ENCODE measurements around the gene PSG7.
"Not testable (repeated sequence)": the region's sequence is repeated elsewhere in the genome, so short reads cannot be mapped to it uniquely, and the experiment has no call there.

PSG7 gene

DNA sequence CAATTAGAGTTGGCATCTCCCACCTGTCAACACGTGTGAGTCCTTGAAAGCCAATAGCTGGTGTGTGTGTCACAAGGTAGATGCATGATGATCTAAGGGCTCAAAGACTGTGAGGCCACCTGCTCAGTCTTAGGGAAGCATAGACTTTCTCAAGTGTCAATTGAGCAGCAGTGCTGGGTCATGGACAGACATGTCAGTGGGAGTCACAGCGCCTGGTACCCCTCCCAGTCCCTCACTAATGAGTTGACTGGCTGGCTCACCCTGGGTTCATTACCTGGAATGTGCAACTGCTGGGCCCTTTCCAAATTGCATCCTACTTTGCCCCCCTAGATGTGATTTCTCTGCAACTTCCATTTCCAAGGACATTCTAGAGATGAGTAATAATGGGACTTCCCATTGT lies 10.2 kb downstream of the PSG7 start:
- no peaks in the 10 kb centered on the region for H3K27me3 ChIP-seq (ENCODE audit: low read depth)
- no peak for DNase-seq (ENCODE audit: low spot score in 2 of 2)
- H3K36me3 ChIP-seq (replicated peaks), result no peaks in the 10 kb centered on the region
- in situ Hi-C loops (cut with MboI; ENCODE audit: low sequenced_read_pairs), result no loop called here
- H3K9me3 ChIP-seq, result no peaks in the 10 kb centered on the region
- H3K4me3 ChIP-seq, result no peak overlapping the region
- H3K4me1 ChIP-seq, result no peaks in the 10 kb centered on the region

DNA sequence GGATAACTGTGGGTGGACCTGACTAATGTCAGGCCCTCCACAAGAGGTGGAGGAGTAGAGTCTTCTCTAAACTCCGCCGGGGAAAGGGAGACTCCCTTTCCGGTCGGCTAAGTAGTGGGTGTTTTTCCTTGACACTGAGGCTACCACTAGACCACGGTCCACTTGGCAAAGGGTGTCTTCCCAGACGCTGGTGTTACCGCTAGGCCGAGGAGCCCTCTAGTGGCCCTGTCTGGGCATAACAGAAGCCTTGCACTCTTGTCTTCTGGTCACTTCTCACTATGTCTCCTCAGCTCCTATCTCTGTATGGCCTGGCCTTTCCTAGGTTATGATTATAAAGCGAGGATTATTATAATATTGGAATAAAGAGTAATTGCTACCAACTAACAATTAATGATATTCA lies 13.9 kb downstream of the PSG7 start:
- peak; percentile 35 to 75 for DNase-seq (ENCODE audit: low spot score in 2 of 2)

DNA sequence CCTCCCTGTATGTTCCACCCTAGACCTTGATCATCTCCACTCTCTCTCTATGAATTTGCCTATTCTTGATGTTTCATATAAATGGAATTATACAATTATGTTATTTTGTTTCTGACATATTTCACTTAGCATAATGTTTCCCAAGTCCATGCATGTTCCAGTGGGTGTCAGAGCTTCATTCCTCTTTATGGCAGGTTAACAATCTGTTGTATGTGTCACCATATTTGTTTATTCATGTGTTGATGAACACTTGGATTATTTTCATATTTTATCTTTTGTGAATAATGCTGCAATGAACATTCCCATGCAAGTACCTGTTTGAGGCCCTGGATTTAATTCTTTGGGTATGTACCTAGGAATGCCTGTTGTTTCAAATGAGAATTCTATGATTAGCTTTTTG lies 16.0 kb downstream of the PSG7 start:
- H3K36me3 ChIP-seq (replicated peaks); H3K4me3 ChIP-seq; in situ Hi-C loops (cut with MboI; ENCODE audit: low sequenced_read_pairs); H3K9me3 ChIP-seq; H3K27me3 ChIP-seq (ENCODE audit: low read depth); DNase-seq (ENCODE audit: low spot score in 2 of 2); H3K4me1 ChIP-seq: not testable (repeated sequence)

More for the DNA sequence above, 13.9 kb downstream of the PSG7 start:
- in situ Hi-C loops (cut with MboI; ENCODE audit: low sequenced_read_pairs); H3K36me3 ChIP-seq (replicated peaks); H3K9me3 ChIP-seq; H3K4me1 ChIP-seq; H3K27me3 ChIP-seq (ENCODE audit: low read depth); H3K4me3 ChIP-seq: not testable (repeated sequence)

DNA sequence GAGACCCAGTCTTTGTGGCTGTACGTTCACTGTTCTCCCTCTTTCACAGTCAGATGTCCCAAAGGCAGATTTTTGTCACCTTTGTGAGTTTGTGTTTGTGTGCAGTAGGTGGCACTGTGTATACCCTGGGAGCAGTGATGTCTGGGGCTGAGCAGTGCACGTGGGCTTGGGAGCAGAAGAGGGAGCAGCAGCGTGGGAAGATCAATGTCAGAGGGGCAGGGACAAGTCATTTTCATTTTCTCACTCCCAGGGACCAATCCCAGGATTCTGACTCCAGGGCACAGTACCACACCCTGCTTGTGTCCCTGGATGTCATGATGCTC lies 17.3 kb downstream of the PSG7 start:
- DNase-seq (ENCODE audit: low spot score in 2 of 2), result no peak

DNA sequence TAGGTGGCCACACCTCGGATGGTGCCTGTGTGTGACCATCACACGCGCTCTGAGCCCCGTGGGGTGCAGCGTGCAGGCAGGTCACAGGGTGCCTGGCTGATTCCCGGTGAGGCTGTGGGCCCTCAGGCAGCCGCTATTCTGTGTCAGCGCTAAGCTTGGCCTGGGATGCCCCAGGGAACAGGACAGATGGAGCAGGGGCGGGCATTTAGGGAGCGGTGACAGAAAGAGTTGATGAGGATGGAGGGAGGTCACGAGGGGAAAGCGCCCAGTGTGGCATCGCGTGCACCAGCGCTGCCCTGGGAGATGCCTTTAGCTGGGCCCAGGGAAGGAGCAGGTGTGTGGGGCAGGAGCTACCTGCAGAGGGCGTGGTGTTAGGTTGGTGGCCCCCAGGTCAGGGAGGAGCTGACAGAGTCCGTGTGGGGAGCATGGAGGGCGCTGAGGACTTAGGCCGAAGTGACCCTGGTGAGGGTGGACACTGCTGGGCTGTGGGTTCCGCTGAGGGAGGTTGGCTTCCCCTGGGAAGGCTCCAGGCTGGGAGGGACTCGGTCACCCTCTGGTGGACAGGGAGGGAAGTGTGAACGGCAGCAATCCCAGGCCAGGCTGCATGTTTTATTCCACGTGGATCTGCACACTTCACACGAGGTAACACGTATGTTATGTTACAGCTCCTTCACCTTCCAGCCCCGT lies 17.8 kb downstream of the PSG7 start:
- H3K4me3 ChIP-seq; in situ Hi-C loops (cut with MboI; ENCODE audit: low sequenced_read_pairs): not testable (repeated sequence)
- DNase-seq (ENCODE audit: low spot score in 2 of 2), result peak in 1 of 2 experiments; percentile 51

More for the DNA sequence above, 17.3 kb downstream of the PSG7 start:
- in situ Hi-C loops (cut with MboI; ENCODE audit: low sequenced_read_pairs), result no loop called here
- Histone ChIP-seq H3K36me3 (replicated peaks) (no peaks in the 10 kb centered on the region), H3K4me3 (no peak overlapping the region), H3K27me3 (ENCODE audit: low read depth) (no peaks in the 10 kb centered on the region), H3K9me3 (no peaks in the 10 kb centered on the region), H3K4me1 (no peaks in the 10 kb centered on the region)

DNA sequence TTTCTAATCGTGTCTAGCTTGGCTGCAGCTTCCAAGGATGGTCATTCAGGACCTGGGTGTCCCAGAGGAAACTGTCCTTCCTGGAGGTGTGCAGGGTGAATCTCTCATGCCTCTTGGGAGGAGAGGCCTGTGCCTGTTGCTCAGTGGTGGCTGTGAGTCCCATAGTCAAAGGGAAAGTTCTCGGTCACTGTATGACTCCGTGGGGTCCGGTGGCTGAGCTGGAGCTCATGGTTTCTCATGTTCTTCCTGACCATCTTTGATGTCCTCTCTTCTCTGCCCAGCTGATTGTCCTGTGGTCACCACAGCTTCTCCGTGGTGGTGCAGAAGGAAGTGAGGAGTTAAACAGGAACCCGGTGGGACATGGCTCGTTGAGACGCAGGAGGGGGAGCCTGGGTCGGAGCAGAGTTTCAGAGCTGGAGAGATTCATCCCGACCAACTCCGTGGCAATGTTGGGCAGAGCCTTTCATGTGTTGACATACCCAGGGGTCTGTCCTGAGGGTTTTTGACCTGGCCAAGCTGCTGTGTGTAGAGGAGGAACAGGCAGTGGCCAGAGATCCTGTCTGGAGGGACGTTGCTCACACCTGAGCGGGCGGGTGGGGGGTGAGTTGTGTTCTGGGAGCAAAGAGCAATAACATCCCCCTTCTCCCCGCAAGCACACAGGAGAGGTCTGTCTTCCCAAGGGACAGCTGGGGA lies 18.5 kb downstream of the PSG7 start:
- H3K36me3 ChIP-seq (replicated peaks); H3K9me3 ChIP-seq; H3K4me3 ChIP-seq; DNase-seq (ENCODE audit: low spot score in 2 of 2); H3K4me1 ChIP-seq; H3K27me3 ChIP-seq (ENCODE audit: low read depth); in situ Hi-C loops (cut with MboI; ENCODE audit: low sequenced_read_pairs): not testable (repeated sequence)

More for the DNA sequence above, 17.8 kb downstream of the PSG7 start:
- not testable (repeated sequence) for H3K36me3 ChIP-seq (replicated peaks); H3K4me1 ChIP-seq; H3K27me3 ChIP-seq (ENCODE audit: low read depth); H3K9me3 ChIP-seq

DNA sequence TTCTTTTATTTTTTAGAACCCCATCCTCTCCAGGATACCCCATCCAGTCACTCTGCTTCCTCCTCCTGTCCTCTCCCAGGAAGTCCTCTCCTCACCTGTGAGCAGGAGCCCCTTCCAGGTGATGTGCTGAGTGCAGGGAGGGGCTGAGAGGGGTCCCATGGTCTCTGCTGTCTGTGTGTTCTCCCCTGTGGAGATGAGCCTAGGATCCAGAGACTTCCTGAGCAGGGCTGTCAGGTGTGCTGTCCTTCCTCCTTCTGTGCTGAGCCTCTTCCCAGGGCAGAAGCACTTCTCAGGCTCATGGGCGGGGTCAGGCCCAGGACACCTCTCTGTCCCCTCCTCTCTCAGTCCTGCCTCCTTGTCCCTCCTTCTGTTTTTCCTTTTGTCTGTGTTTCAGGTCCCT lies 19.4 kb downstream of the PSG7 start, which contains the start of gene PSG6:
Gene PSG6 (minus strand): TSS at position 261 of the 400 bp plus-strand sequence. CDS start 102 bp downstream, at position 159.
- in situ Hi-C loops (cut with MboI; ENCODE audit: low sequenced_read_pairs); H3K36me3 ChIP-seq (replicated peaks); H3K9me3 ChIP-seq; DNase-seq (ENCODE audit: low spot score in 2 of 2); H3K4me1 ChIP-seq; H3K27me3 ChIP-seq (ENCODE audit: low read depth); H3K4me3 ChIP-seq: not testable (repeated sequence)

DNA sequence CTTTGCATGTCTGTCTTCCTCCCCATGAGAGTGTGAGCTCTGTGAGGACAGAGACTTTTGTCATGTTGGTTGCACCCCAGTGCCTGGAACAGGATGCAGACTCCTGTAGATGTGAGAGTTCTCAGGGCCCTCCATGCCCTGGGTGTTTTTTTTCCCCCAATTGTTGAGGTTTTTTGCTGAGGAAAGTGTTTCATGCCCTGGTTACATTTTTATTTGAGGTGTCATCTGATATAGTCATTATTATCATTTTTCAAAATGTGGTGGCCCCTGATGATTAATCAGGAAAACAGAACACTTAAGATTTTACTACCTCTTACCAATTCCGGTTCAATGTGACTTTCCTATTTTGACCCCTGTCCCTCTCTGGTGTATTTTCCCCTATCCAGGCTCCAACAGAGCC lies 20.1 kb downstream of the PSG7 start:
- H3K9me3 ChIP-seq; H3K4me1 ChIP-seq; H3K27me3 ChIP-seq (ENCODE audit: low read depth); H3K36me3 ChIP-seq (replicated peaks); H3K4me3 ChIP-seq; in situ Hi-C loops (cut with MboI; ENCODE audit: low sequenced_read_pairs); DNase-seq (ENCODE audit: low spot score in 2 of 2): not testable (repeated sequence)

DNA sequence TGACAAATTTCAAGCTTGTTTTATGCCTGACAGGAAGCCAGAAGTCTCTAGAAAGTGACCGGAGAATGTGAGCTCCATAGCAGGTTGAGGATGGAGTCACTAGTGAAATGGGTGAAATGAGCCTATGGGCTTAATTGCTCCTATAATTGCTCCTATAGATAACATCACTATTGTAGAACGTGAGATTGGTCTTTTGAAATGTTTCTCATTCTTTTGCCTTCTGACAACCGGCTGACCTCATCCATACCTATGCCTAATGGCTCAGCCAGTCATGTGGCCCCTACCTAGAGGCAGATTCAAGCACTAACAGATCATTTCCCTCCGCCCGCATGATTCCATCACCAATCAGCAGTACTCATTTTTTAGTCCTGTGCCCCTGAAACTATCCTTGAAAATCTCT lies 23.5 kb downstream of the PSG7 start:
- H3K4me3 ChIP-seq; H3K4me1 ChIP-seq; in situ Hi-C loops (cut with MboI; ENCODE audit: low sequenced_read_pairs); H3K27me3 ChIP-seq (ENCODE audit: low read depth); H3K36me3 ChIP-seq (replicated peaks); DNase-seq (ENCODE audit: low spot score in 2 of 2); H3K9me3 ChIP-seq: not testable (repeated sequence)

DNA sequence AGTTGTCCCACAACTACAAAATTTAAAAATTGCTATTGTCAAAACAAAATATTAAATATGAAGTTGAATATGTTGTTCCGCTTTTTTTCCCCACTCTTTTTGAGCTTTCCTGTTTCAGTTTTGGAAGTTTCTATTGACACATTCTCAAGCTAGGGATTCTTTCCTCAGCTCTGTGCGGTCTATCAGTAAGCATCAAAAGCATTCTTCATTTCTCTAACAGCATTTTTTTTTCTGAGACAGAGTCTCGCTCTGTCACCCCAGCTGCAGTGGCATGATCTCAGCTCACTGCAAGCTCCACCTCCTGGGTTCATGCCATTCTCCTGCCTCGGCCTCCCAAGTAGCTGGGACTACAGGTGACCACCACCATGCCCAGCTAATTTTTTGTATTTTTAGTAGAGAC lies 24.1 kb downstream of the PSG7 start:
- DNase-seq (ENCODE audit: low spot score in 2 of 2); H3K4me3 ChIP-seq; H3K4me1 ChIP-seq; H3K9me3 ChIP-seq; in situ Hi-C loops (cut with MboI; ENCODE audit: low sequenced_read_pairs); H3K36me3 ChIP-seq (replicated peaks); H3K27me3 ChIP-seq (ENCODE audit: low read depth): not testable (repeated sequence)

DNA sequence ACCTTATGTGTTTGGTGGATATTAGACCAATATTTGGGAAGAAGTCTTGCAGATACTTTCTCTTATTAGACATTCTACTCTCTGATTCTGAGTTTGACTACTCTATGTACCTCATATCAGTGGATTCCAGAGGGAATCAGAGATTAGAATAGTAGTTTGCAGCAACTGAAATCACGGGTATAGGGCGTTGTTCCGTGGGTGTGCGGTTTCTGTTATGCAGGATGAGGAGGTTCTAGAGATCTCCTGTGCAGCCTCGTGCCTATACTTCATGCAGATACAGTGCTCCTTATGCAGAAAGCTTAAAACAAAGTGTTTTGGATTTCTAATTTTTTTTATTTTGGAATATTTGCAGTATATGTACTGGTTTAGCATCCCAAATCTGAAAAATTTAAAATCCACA lies 25.3 kb downstream of the PSG7 start:
- H3K4me3 ChIP-seq; H3K4me1 ChIP-seq; H3K27me3 ChIP-seq (ENCODE audit: low read depth); DNase-seq (ENCODE audit: low spot score in 2 of 2); H3K36me3 ChIP-seq (replicated peaks); in situ Hi-C loops (cut with MboI; ENCODE audit: low sequenced_read_pairs); H3K9me3 ChIP-seq: not testable (repeated sequence)

DNA sequence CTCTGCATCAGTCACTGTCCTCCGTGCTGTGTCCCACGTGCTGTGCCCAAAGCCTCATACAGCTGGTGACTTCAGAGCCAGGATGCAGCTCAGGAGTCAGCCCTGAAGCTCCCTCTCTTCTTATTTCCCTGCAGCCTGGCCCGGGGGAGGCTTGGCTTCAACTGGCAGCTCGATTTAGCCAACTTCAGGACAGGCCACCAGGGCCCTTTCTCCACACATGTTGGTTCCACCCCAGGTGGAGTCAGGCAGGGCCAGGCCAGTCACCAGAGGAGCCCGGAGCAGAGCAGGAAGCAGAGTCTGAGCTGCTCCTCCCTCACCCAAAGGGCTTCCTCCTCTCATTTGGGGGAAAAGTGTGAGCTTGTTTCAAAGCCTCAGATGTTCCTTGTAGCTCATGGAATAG lies 30.8 kb downstream of the PSG7 start:
- DNase-seq (ENCODE audit: low spot score in 2 of 2); H3K27me3 ChIP-seq (ENCODE audit: low read depth); H3K4me1 ChIP-seq; H3K36me3 ChIP-seq (replicated peaks); in situ Hi-C loops (cut with MboI; ENCODE audit: low sequenced_read_pairs); H3K9me3 ChIP-seq; H3K4me3 ChIP-seq: not testable (repeated sequence)

DNA sequence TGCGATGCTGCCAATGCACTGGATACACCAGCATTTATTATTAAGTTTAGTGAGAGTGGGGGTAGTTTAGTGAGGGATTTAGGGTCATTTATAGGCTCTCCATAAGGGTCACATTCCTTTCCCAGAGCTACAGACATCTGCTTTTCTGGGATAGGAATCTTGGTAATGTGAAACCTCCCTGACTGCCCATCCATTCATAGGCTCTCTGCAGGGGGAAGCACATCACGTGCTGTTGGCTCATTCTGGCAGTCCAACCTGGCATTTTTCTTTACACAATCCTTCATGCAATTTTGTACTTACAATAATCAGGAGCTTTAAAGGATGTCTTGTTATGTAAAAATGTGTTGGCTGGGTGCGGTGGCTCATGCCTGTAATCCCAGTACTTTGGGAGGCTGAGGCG lies 36.4 kb downstream of the PSG7 start:
- H3K9me3 ChIP-seq; in situ Hi-C loops (cut with MboI; ENCODE audit: low sequenced_read_pairs); H3K4me1 ChIP-seq; H3K4me3 ChIP-seq; H3K36me3 ChIP-seq (replicated peaks); H3K27me3 ChIP-seq (ENCODE audit: low read depth): not testable (repeated sequence)
- peak; percentile 36 to 38 for DNase-seq (ENCODE audit: low spot score in 2 of 2)

DNA sequence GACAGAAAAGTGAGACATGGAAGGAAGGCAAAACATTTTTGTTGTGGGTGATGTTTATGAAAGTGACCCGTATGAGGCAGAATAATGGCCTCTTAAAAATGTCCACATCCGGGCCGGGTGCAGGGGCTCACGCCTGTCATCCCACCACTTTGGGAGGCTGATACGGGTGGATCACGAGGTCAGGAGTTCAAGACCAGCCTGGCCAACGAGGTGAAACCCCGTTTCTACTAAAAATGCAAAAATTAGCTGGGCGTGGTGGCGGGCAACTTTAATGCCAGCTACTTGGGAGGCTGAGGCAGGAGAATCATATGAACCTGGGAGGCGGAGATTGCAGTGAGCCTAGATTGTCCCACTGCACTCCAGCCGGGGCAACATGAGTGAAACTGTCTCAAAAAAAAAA lies 37.3 kb downstream of the PSG7 start:
- H3K36me3 ChIP-seq (replicated peaks); H3K4me1 ChIP-seq; H3K27me3 ChIP-seq (ENCODE audit: low read depth); DNase-seq (ENCODE audit: low spot score in 2 of 2); H3K4me3 ChIP-seq; H3K9me3 ChIP-seq; in situ Hi-C loops (cut with MboI; ENCODE audit: low sequenced_read_pairs): not testable (repeated sequence)

DNA sequence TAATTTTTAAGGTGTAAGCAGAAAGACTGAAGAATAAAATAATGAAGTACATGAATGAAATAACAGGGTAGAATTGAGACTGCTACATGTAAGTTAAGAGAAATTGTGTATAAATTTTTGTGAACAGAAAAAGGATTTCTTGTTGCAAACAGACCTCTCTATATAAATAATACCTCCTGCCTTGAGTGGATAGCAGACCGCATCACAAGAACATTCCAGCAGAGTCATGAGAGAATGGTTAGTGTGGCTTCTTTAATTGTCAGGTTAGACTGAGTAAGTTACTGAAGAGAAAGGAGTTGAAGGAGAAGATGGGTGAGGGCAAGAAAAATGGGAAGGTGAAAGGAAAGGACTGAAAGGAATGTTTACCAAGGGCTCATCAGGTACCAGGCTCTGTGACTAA lies 37.9 kb downstream of the PSG7 start:
- in situ Hi-C loops (cut with MboI; ENCODE audit: low sequenced_read_pairs); H3K9me3 ChIP-seq; H3K27me3 ChIP-seq (ENCODE audit: low read depth); H3K4me3 ChIP-seq; DNase-seq (ENCODE audit: low spot score in 2 of 2); H3K36me3 ChIP-seq (replicated peaks); H3K4me1 ChIP-seq: not testable (repeated sequence)
